HepG2 (cell line): ENCODE data around the gene MTHFD2. TPM values are rescaled to one million over a fixed set of nuclear protein-coding genes. Genes with fewer than 3 reads are reported as not detected.

ENCODE experiments used
- ATAC-seq: fragments of 200-7000 bp; cut with Tn5 transposase; 3 replicates; pipeline ENCODE4 v1.9.1; 2020; ENCODE audit warnings: mild to moderate bottlenecking, moderate library complexity
- BruUV-seq: library from RNA; stranded (reverse); fragments of 400-500 nt; replicated peaks from 2 replicates; lab custom pipeline; 2021; lab: Mats Ljungman, UMichigan
- CTCF ChIA-PET: fragments of 300-600 bp; formaldehyde crosslinking; extraction: SDS; loops from one replicate; lab custom pipeline; 2021; ENCODE audit warnings: low total read pairs, inconsistent platforms, low intra/inter-chr PET ratio; lab: Yijun Ruan, JAX
- POLR2A ChIA-PET: fragments of 350-600 bp; sonication (Branson Sonifier 250); formaldehyde crosslinking; loops from one replicate; lab custom pipeline; 2020; ENCODE audit warnings: antibody characterized with exemption, inconsistent platforms; lab: Yijun Ruan, JAX
- DNase-seq: peaks from one replicate; pipeline ENCODE4 v3.0.0-alpha.2; 2015; ENCODE audit warnings: low spot score
- FAIRE-seq: peaks from 3 replicates; lab custom pipeline; 2011; peaks lifted over from hg19 to GRCh38; lab: Jason Lieb, UNC
- H2AFZ ChIP-seq: one replicate; pipeline ENCODE4 v1.6.1; 2011; ENCODE audit warnings: low read length, inconsistent platforms
- H3K27ac ChIP-seq: fragments of 300-600 bp; 3 replicates; pipeline ENCODE4 v1.8.0; 2011; ENCODE audit warnings: mixed run types, mild to moderate bottlenecking, mixed read lengths, low read length, inconsistent platforms; ENCODE audit not compliant: insufficient read depth; ENCODE audit errors: extremely low read length
- H3K27me3 ChIP-seq, 2 experiments: fragments of 200-600 bp in 1 of 2; 2 replicates in 1 of 2; 3 replicates in 1 of 2; pipeline versions ENCODE4 v1.6.0 to v1.8.0; 2011; ENCODE audit warnings: low read length in 2 of 2, mild to moderate bottlenecking in 2 of 2, moderate library complexity in 2 of 2, inconsistent platforms in 1 of 2; ENCODE audit not compliant: insufficient read depth in 2 of 2, control insufficient read depth in 1 of 2
- H3K36me3 ChIP-seq, 2 experiments: fragments of 200-600 bp in 1 of 2; replicated peaks in 1 of 2; 2 replicates in 1 of 2; 3 replicates in 1 of 2; pipeline versions ENCODE4 v1.5.1 to v1.8.0; 2011; ENCODE audit warnings: low read length in 2 of 2, inconsistent platforms in 1 of 2; ENCODE audit not compliant: insufficient read depth in 2 of 2, control insufficient read depth in 1 of 2
- H3K4me1 ChIP-seq: 2 replicates; pipeline ENCODE4 v1.5.1; 2012; ENCODE audit warnings: low read length, inconsistent platforms; ENCODE audit not compliant: insufficient read depth
- H3K4me2 ChIP-seq: 2 replicates; pipeline ENCODE4 v1.6.0; 2011; ENCODE audit warnings: low read depth, low read length, inconsistent platforms
- H3K4me3 ChIP-seq, 3 experiments: fragments of 200-600 bp in 1 of 3; sonication (generic), shearing (Covaris generic) in 1 of 3; replicated peaks in 1 of 3; 2 replicates each; pipeline ENCODE4 v1.5.1; 2011 to 2016; ENCODE audit warnings: low read length in 3 of 3, inconsistent platforms in 2 of 3, low read depth in 2 of 3, mild to moderate bottlenecking in 2 of 3, control low read depth in 1 of 3, mixed read lengths in 1 of 3; ENCODE audit not compliant: insufficient read depth in 1 of 3
- H3K79me2 ChIP-seq: one replicate; pipeline ENCODE4 v1.6.1; 2011; ENCODE audit warnings: low read length, inconsistent platforms; ENCODE audit not compliant: insufficient read depth
- H3K9ac ChIP-seq: 2 replicates; pipeline ENCODE4 v1.6.0; 2011; ENCODE audit warnings: mild to moderate bottlenecking, low read depth, low read length, inconsistent platforms; ENCODE audit not compliant: insufficient read depth
- H3K9me3 ChIP-seq: 2 replicates; pipeline ENCODE4 v1.5.1; 2012; ENCODE audit warnings: mild to moderate bottlenecking, low read length
- H4K20me1 ChIP-seq: 2 replicates; pipeline ENCODE4 v1.6.0; 2011; ENCODE audit warnings: inconsistent platforms, mild to moderate bottlenecking, low read length, moderate library complexity; ENCODE audit not compliant: insufficient read depth
- CAMTA2 ChIP-seq: sonication (generic); formaldehyde crosslinking; IDR thresholded peaks from 2 replicates; pipeline ENCODE4 v1.4.0; 2020; ENCODE audit warnings: mild to moderate bottlenecking, missing genetic modification reagents, borderline replicate concordance
- CCDC6 ChIP-seq: sonication (generic); formaldehyde crosslinking; IDR thresholded peaks from 2 replicates; pipeline ENCODE4 v1.8.1; 2022; ENCODE audit warnings: mild to moderate bottlenecking, missing genetic modification reagents, moderate library complexity
- HNF4A ChIP-seq: sonication (generic); formaldehyde crosslinking; IDR thresholded peaks from 2 replicates; pipeline ENCODE4 v1.4.0; 2020; ENCODE audit warnings: missing genetic modification reagents
- HNRNPH1 ChIP-seq: fragments of 200-400 bp; formaldehyde crosslinking; optimal IDR thresholded peaks from 2 replicates; pipeline ENCODE3; 2017; ENCODE audit warnings: mild to moderate bottlenecking, low read depth, low read length
- NFIB ChIP-seq: sonication (generic); formaldehyde crosslinking; IDR thresholded peaks from 2 replicates; pipeline ENCODE4 v1.9.0; 2021; ENCODE audit warnings: missing genetic modification reagents, mild to moderate bottlenecking, borderline replicate concordance
- PCBP2 ChIP-seq: fragments of 200-400 bp; formaldehyde crosslinking; optimal IDR thresholded peaks from 2 replicates; pipeline ENCODE3; 2018; ENCODE audit warnings: low read length, low read depth; ENCODE audit not compliant: poor library complexity, severe bottlenecking
- RBM22 ChIP-seq: fragments of 200-400 bp; formaldehyde crosslinking; optimal IDR thresholded peaks from 2 replicates; pipeline ENCODE3; 2017; ENCODE audit warnings: mild to moderate bottlenecking, low read length, moderate library complexity
- TBP ChIP-seq: sonication (generic); formaldehyde crosslinking; IDR thresholded peaks from 2 replicates; pipeline ENCODE4 v1.5.0; 2020; ENCODE audit warnings: missing genetic modification reagents
- ZBTB1 ChIP-seq: sonication (generic); formaldehyde crosslinking; IDR thresholded peaks from 2 replicates; pipeline ENCODE4 v1.4.0; 2020; ENCODE audit warnings: missing genetic modification reagents, borderline replicate concordance
- ZFP41 ChIP-seq: sonication (generic); formaldehyde crosslinking; IDR thresholded peaks from 2 replicates; pipeline ENCODE4 v1.4.0; 2020; ENCODE audit warnings: mild to moderate bottlenecking, missing genetic modification reagents, borderline replicate concordance
- ZNF441 ChIP-seq: sonication (generic); formaldehyde crosslinking; IDR thresholded peaks from 2 replicates; pipeline ENCODE4 v1.7.0; 2021; ENCODE audit warnings: missing genetic modification reagents, borderline replicate concordance
- WGBS: methylation state at CpG from one replicate; pipeline ENCODE4 v1.1.6; 2017; ENCODE audit warnings: low lambda C conversion rate; 5-methylcytosine and 5-hydroxymethylcytosine counted together
- in situ Hi-C: cut with HindIII; loops from 2 replicates; pipeline ENCODE4 v1.10.0; 2017; ENCODE audit warnings: low pct_unique_long_range_greater_than_20kb; ENCODE audit not compliant: extremely low pct_ligation_motif_present
- intact Hi-C: fragments of 100-400 bp; cut with micrococcal nuclease; formaldehyde crosslinking; loops from one replicate; pipeline ENCODE4 v1.10.0; 2022; ENCODE audit not compliant: unreplicated experiment
- polyA plus RNA-seq, 8 experiments: library from polyadenylated mRNA; depleted of rRNA in 3 of 8; stranded (reverse) in 7 of 8; unstranded in 1 of 8; fragments of >200 nt; fragmentation: Illumina TruSeq in 4 of 8; extraction: Trizol in 4 of 8; gene quantifications; 2 replicates each; pipeline versions ENCODE4 v1.2.1 to v1.2.3, GENCODE V29; 2011 to 2016; ENCODE audit warnings: low read depth in 4 of 8, missing spikeins in 1 of 8, mixed read lengths in 1 of 8; ENCODE audit not compliant: insufficient read depth in 1 of 8
- total RNA-seq, 5 experiments: library from RNA; depleted of rRNA; stranded (reverse); fragments of >200 nt; fragmentation: Illumina TruSeq; extraction: Trizol; gene quantifications; 2 replicates each; pipeline ENCODE4 v1.2.3, GENCODE V29; 2016; ENCODE audit warnings: low read depth in 1 of 5
- TF ChIP-seq, protein P1 (sequence below): sonication (generic); formaldehyde crosslinking; IDR thresholded peaks from 2 replicates; pipeline ENCODE4 v1.5.0; 2020; ENCODE audit warnings: mild to moderate bottlenecking, missing genetic modification reagents
- TF ChIP-seq, protein P2 (sequence below): IDR thresholded peaks from 2 replicates; pipeline ENCODE4 v1.6.1; 2012; ENCODE audit warnings: low read length, improper control_type of control experiment

MTHFD2 gene
- total and polyA plus RNA-seq, 2 of the 13 experiments (the other 11 are each of a cell fraction or from before 2014, with no cell fraction given) = 188 to 269 TPM

DNA sequence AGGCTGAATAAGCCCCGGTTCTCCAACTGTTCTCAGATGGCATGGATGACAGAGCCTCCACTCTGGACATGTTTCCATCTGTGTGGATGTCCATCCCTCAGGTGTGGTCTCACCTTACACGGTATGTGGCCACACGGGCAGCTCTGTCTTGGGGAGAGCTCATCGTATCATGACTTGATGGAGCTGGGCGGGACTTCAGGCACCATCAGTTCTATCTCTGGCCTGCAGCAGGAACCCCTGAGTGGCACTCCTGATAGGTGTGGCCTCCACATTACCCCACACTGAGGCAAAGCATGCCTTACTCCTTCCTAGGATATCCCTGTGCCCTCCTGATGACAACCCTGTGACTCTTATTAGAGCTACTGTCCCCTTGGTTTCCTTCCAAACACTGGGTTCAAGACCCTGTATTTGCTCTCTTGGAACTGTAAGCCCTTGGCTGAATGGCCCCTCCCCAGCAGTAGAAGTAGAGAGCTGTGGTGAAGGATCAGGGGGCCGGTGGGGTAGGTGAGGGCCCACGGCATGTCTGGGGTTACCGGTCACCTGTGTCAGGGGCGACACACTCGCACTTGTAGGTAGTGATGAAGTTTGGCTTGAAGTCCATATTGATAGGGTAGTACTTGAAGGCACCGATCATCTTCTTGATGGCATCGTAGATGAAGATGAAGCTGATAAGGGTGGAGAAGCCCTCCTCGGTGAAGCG, 48.2 kb downstream of the MTHFD2 start:
- POLR2A ChIA-PET = no interaction called here
- Histone ChIP-seq H3K36me3 (no peaks in the 10 kb centered on the region), H3K4me2 (no peak overlapping the region), H3K27ac (no peak overlapping the region), H3K9ac (no peak overlapping the region), H4K20me1 (no peaks in the 10 kb centered on the region), H3K9me3 (no peaks in the 10 kb centered on the region), H3K4me3 (no peak overlapping the region), H3K79me2 (no peaks in the 10 kb centered on the region), H3K4me1 (no peaks in the 10 kb centered on the region), H3K27me3 (peaks cover 1 to 17% of the 10 kb centered on the region in 2 experiments; a peak in 2 of 5 replicates), H2AFZ (no peak overlapping the region)
- 44% methylated on average over 14 of the region's 14 CpGs for WGBS
- DNase-seq (no peak), FAIRE-seq (no peak), ATAC-seq (no peak)
- CTCF ChIA-PET = no interaction called here
- in situ Hi-C loops (no loop called here), intact Hi-C loops (no loop called here)
- TF ChIP-seq, protein P1, sequence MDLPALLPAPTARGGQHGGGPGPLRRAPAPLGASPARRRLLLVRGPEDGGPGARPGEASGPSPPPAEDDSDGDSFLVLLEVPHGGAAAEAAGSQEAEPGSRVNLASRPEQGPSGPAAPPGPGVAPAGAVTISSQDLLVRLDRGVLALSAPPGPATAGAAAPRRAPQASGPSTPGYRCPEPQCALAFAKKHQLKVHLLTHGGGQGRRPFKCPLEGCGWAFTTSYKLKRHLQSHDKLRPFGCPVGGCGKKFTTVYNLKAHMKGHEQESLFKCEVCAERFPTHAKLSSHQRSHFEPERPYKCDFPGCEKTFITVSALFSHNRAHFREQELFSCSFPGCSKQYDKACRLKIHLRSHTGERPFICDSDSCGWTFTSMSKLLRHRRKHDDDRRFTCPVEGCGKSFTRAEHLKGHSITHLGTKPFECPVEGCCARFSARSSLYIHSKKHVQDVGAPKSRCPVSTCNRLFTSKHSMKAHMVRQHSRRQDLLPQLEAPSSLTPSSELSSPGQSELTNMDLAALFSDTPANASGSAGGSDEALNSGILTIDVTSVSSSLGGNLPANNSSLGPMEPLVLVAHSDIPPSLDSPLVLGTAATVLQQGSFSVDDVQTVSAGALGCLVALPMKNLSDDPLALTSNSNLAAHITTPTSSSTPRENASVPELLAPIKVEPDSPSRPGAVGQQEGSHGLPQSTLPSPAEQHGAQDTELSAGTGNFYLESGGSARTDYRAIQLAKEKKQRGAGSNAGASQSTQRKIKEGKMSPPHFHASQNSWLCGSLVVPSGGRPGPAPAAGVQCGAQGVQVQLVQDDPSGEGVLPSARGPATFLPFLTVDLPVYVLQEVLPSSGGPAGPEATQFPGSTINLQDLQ (CRISPR knock-in tag) = no peak
- TF ChIP-seq HNRNPH1 (no peak), NFIB (CRISPR knock-in tag) (no peak), ZNF441 (CRISPR knock-in tag) (no peak), ZFP41 (CRISPR knock-in tag) (no peak), CAMTA2 (no peak), ZBTB1 (CRISPR knock-in tag) (no peak), CCDC6 (no peak), RBM22 (no peak), HNF4A (CRISPR knock-in tag) (no peak), TBP (CRISPR knock-in tag) (no peak), PCBP2 (no peak)
- TF ChIP-seq, protein P2, sequence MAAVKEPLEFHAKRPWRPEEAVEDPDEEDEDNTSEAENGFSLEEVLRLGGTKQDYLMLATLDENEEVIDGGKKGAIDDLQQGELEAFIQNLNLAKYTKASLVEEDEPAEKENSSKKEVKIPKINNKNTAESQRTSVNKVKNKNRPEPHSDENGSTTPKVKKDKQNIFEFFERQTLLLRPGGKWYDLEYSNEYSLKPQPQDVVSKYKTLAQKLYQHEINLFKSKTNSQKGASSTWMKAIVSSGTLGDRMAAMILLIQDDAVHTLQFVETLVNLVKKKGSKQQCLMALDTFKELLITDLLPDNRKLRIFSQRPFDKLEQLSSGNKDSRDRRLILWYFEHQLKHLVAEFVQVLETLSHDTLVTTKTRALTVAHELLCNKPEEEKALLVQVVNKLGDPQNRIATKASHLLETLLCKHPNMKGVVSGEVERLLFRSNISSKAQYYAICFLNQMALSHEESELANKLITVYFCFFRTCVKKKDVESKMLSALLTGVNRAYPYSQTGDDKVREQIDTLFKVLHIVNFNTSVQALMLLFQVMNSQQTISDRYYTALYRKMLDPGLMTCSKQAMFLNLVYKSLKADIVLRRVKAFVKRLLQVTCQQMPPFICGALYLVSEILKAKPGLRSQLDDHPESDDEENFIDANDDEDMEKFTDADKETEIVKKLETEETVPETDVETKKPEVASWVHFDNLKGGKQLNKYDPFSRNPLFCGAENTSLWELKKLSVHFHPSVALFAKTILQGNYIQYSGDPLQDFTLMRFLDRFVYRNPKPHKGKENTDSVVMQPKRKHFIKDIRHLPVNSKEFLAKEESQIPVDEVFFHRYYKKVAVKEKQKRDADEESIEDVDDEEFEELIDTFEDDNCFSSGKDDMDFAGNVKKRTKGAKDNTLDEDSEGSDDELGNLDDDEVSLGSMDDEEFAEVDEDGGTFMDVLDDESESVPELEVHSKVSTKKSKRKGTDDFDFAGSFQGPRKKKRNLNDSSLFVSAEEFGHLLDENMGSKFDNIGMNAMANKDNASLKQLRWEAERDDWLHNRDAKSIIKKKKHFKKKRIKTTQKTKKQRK = no peak
- no TSS peak for BruUV-seq
